H1 (cell line): ENCODE results near the gene LDB1. TPM values are rescaled to one million over a fixed set of nuclear protein-coding genes. Genes with fewer than 3 reads are reported as not detected.
A peak's percentile ranks its signal among the peaks of the same experiment; 100 is the strongest.

Experiments used
- BACH1 ChIP-seq: IDR thresholded peaks from 2 replicates; pipeline ENCODE4 v1.6.1; 2012; ENCODE audit warnings: low read length, improper control_type of control experiment
- BCL11A ChIP-seq, 2 experiments: IDR thresholded peaks; one replicate each; pipeline ENCODE4 v1.6.1; 2011; ENCODE audit warnings: low read depth in 2 of 2, low read length in 2 of 2, mild to moderate bottlenecking in 2 of 2
- CBX8 ChIP-seq: fragments of 300-800, 300-1000 bp; sonication (generic); IDR thresholded peaks from 2 replicates; pipeline ENCODE4 v1.7.1; 2016; ENCODE audit warnings: low read depth, low read length, borderline replicate concordance
- CEBPB ChIP-seq: IDR thresholded peaks from 2 replicates; pipeline ENCODE4 v1.6.1; 2012; ENCODE audit warnings: low read depth, low read length
- CTCF ChIP-seq, 3 experiments: IDR thresholded peaks; 1 replicate in 2 of 3; 2 replicates in 1 of 3; pipeline versions ENCODE4 v1.5.1 to v1.6.1; 2011; ENCODE audit warnings: low read length in 3 of 3, mild to moderate bottlenecking in 3 of 3, inconsistent platforms in 2 of 3, low read depth in 1 of 3, moderate library complexity in 1 of 3; ENCODE audit not compliant: insufficient read depth in 1 of 3; ENCODE audit errors: control extremely low read depth in 1 of 3
- E2F6 ChIP-seq: IDR thresholded peaks from 2 replicates; pipeline ENCODE4 v1.6.1; 2012; ENCODE audit warnings: inconsistent platforms
- EP300 ChIP-seq, 2 experiments: IDR thresholded peaks; 1 replicate in 1 of 2; 2 replicates in 1 of 2; pipeline ENCODE4 v1.6.1; 2011 to 2012; ENCODE audit warnings: low read depth in 2 of 2, low read length in 2 of 2, mild to moderate bottlenecking in 2 of 2, borderline replicate concordance in 1 of 2, inconsistent platforms in 1 of 2, moderate library complexity in 1 of 2
- GABPA ChIP-seq: IDR thresholded peaks from 2 replicates; pipeline ENCODE4 v1.6.1; 2011; ENCODE audit warnings: mild to moderate bottlenecking, low read length, moderate library complexity, borderline replicate concordance; ENCODE audit not compliant: insufficient read depth
- JUND ChIP-seq: IDR thresholded peaks from 2 replicates; pipeline ENCODE4 v1.6.1; 2011; ENCODE audit warnings: mild to moderate bottlenecking, improper control_type of control experiment, low read length
- KDM1A ChIP-seq: fragments of 200-600, 300-600 bp; sonication (generic); IDR thresholded peaks from 2 replicates; pipeline ENCODE4 v1.7.1; 2016; ENCODE audit warnings: mild to moderate bottlenecking, low read length, borderline replicate concordance
- KDM4A ChIP-seq: IDR thresholded peaks from one replicate; pipeline ENCODE4 v1.7.1; 2012; ENCODE audit warnings: low read depth, mild to moderate bottlenecking, moderate library complexity, low read length, inconsistent platforms; ENCODE audit not compliant: severe bottlenecking
- KDM5A ChIP-seq: fragments of 200-600 bp; IDR thresholded peaks from 2 replicates; pipeline ENCODE4 v1.7.1; 2012; ENCODE audit warnings: mild to moderate bottlenecking, low read length, inconsistent platforms, mixed read lengths
- NRF1 ChIP-seq: IDR thresholded peaks from 2 replicates; pipeline ENCODE4 v1.6.1; 2011; ENCODE audit warnings: mild to moderate bottlenecking, low read depth, low read length, improper control_type of control experiment
- POLR2AphosphoS5 ChIP-seq: IDR thresholded peaks from 2 replicates; pipeline ENCODE4 v1.6.1; 2011; ENCODE audit warnings: low read depth, low read length
- RNF2 ChIP-seq: fragments of 200-900, 300-1000 bp; sonication (generic); IDR thresholded peaks from 2 replicates; pipeline ENCODE4 v1.7.1; 2016; ENCODE audit warnings: borderline replicate concordance, low read depth, mild to moderate bottlenecking, antibody characterized with exemption, low read length; ENCODE audit not compliant: poor library complexity, severe bottlenecking; ENCODE audit errors: missing control alignments
- SP1 ChIP-seq: IDR thresholded peaks from 2 replicates; pipeline ENCODE4 v1.6.1; 2011; ENCODE audit warnings: low read depth, low read length
- SUZ12 ChIP-seq: fragments of 200-600 bp; sonication (generic); IDR thresholded peaks from 2 replicates; pipeline ENCODE4 v1.6.1; 2012; ENCODE audit warnings: mild to moderate bottlenecking, inconsistent platforms, low read length, moderate library complexity, mixed read lengths
- USF2 ChIP-seq: IDR thresholded peaks from 2 replicates; pipeline ENCODE4 v1.6.1; 2011; ENCODE audit warnings: low read length, improper control_type of control experiment
- YY1 ChIP-seq: IDR thresholded peaks from 2 replicates; pipeline ENCODE4 v1.6.1; 2011; ENCODE audit warnings: low read depth, mild to moderate bottlenecking, low read length
- polyA plus RNA-seq, 7 experiments: library from polyadenylated mRNA; depleted of rRNA in 3 of 7; stranded (reverse) in 5 of 7; unstranded in 2 of 7; fragments of >200 nt in 5 of 7; fragments of 200-250 nt in 2 of 7; gene quantifications; 1 replicate in 5 of 7; 2 replicates in 1 of 7; 4 replicates in 1 of 7; pipeline versions ENCODE4 v1.2.1 to v1.2.3, GENCODE V29; 2011 to 2013; ENCODE audit warnings: missing spikeins in 2 of 7, mixed read lengths in 2 of 7
- total RNA-seq: library from RNA; stranded (reverse); fragmentation: NEBNext Ultra II Directional; extraction: Animal tissue kit (Norgen Biotek cat#: 25700); gene quantifications from 2 replicates; pipeline ENCODE4 v1.2.1, GENCODE V29; 2021

The LDB1 gene
- total and polyA plus RNA-seq, 2 of the 8 experiments (the other 6 are each of a cell fraction or from before 2014, with no cell fraction given): 88.4 to 138 TPM

GRCh38 chr10:102120991-102121738, 997 bp upstream of the LDB1 start (continued):
- 0 out of 2 replicates have a peak, but pooled peaks have one; percentile 42 for TF ChIP-seq JUND
- TF ChIP-seq KDM4A: peak; percentile 13
- peak; percentile 15; the same call in 1 of the 2 replicates for TF ChIP-seq SP1
- TF ChIP-seq RNF2: no peak
- no peak for TF ChIP-seq KDM5A
- no peak for TF ChIP-seq CBX8
- TF ChIP-seq EP300 (IDR thresholded peaks at IDR 0.05; ENCODE audit: borderline replicate concordance in 1 of 2, low read depth in 2 of 2, low read length in 2 of 2): no peak
- no peak for TF ChIP-seq CEBPB
- no peak for TF ChIP-seq CTCF (IDR thresholded peaks at IDR 0.05; ENCODE audit: control extremely low read depth in 1 of 3, insufficient read depth in 1 of 3, low read depth in 1 of 3, low read length in 3 of 3)
- no peak for TF ChIP-seq E2F6
- TF ChIP-seq GABPA: no peak
- TF ChIP-seq SUZ12: no peak
- TF ChIP-seq BACH1: no peak
- no peak for TF ChIP-seq NRF1
- no peak for TF ChIP-seq USF2
- no peak for TF ChIP-seq KDM1A
- TF ChIP-seq BCL11A (IDR thresholded peaks at IDR 0.05; ENCODE audit: low read depth in 2 of 2, low read length in 2 of 2): no peak
- peak; percentile 62 for TF ChIP-seq POLR2AphosphoS5
- no peak for TF ChIP-seq YY1
